Activated CD4-positive, alpha-beta T cell treated with anti-CD3 and anti-CD28 coated beads, Interleukin-2, amount 50 U/mL, for 24 hours (primary cell): ENCODE results near the gene MPZL1.

Experiments
- DNase-seq, 2 donors: peaks; one replicate each; pipeline ENCODE4 v3.0.0-alpha.2; 2020; ENCODE audit warnings: low read depth in 1 of 2, low spot score in 1 of 2

Gene MPZL1

GRCh38 chr1:167748906-167749305, 27.1 kb downstream of the MPZL1 start:
- no peak for DNase-seq

DNA sequence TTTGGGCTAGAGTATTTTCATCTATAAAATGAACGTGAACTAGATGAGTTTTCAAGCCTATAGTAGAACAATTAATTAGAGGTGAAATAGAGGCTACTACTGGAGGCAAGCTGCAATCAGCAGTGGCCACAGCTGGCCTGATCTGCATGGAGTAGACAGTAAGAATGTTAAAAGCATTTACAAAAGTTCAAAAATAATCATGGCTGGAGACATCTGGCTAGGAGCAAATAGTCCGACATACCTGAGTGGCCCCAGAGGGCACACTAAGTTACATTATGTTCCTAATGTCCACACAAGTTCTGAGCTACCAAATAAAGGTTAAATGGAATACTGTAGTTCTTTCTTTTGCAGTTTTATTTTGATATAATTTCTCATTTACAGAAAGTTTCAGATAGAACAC, 28.0 kb downstream of the MPZL1 start:
- DNase-seq: no peak

DNA sequence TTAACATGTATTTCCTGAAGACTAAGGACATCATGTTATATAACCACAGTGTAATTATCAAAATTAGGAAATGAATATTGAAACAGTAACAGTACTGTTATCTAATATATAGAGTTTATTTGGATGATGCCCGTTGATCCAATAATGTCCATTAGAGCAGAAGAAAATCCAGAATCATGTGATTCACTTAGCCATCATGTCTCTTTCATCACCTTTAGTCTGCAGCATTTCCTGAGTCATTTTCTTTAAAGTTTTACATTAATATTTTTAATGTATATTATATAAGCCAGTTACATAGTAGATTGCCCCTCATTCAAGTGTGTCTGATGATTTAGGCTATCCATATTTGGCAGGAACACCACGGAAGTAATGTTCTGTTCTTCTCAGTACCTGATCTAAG, 28.9 kb downstream of the MPZL1 start:
- no peak for DNase-seq

- no peak for DNase-seq
These were observed 29.9 kb downstream of the MPZL1 start for GRCh38 chr1:167751676-167752075.

GRCh38 chr1:167752219-167752985, 30.6 kb downstream of the MPZL1 start:
- DNase-seq: no peak

GRCh38 chr1:167755654-167756053, 33.9 kb downstream of the MPZL1 start:
- DNase-seq: no peak

DNA sequence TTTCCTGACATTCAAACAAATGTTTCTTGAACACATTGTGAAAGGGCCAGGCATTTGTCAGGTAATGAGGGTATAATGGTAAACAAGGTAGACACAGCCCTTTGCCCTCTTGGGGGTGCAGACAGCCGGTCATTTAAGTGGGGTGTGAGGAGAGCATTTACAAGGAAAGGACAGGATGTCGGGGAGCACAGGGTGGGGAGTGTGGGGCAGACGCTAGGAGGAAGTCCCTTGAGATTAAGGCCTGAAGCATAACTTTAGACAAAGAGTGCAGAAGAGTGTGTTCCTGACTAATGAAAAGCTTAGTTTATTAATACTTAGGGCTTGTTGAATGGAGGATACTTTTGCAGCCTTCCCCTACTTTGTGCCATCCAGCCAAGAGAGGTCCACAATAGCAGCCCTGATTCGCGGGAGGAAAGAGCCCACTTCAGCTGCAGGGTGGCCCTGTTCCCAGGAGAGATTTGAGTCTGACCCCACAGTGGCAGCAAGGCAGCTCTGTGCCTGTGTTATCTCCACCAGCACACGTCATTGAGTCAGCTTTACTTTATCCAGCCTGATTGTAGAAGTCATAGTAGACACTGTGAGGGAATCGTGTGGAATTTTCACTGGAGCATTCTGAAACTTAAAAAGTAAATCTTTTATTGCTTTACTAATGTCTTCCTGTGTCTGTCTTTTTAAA, 35.1 kb downstream of the MPZL1 start:
- no peak for DNase-seq

DNA sequence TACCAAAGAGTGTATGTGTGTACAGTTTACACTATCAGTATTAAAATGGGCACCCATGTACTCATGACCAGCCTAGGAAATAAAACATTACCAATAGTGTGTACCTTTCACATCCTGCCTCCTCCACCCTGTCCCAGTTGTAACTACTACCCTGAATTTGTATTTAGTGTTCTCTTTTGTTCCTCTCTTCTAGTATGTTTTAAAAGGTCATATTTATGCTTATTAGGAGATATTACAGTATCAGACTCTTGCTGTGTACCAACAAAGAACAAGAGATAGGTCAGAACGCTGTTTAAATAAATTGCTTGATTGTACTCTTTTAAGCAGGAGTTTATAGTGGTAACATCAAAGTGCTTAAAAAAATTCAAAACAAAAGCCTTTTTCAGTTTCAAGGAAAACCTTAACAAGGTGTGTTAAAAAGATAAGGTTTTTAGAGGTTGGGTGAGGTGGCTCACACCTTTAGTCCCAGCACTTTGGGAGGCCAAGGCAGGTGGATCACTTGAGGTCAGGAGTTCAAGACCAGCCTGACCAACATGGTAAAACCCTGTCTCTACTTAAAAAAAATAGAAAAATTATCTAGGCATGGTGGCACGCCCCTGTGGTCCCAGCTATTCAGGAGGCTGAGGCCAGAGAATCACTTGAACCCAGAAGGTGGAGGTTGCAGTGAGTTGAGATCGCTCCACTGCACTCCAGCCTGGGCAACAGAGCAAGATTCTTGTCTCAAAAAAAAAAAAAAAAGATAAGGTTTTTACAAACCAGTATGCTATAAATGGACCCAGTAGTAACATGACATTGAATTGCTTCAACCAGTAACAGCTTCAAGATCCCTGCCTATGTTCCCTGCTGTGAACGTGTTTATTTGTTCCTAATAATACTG, 35.9 kb downstream of the MPZL1 start:
- DNase-seq: no peak

GRCh38 chr1:167761400-167761799, 39.6 kb downstream of the MPZL1 start:
- no peak for DNase-seq

DNA sequence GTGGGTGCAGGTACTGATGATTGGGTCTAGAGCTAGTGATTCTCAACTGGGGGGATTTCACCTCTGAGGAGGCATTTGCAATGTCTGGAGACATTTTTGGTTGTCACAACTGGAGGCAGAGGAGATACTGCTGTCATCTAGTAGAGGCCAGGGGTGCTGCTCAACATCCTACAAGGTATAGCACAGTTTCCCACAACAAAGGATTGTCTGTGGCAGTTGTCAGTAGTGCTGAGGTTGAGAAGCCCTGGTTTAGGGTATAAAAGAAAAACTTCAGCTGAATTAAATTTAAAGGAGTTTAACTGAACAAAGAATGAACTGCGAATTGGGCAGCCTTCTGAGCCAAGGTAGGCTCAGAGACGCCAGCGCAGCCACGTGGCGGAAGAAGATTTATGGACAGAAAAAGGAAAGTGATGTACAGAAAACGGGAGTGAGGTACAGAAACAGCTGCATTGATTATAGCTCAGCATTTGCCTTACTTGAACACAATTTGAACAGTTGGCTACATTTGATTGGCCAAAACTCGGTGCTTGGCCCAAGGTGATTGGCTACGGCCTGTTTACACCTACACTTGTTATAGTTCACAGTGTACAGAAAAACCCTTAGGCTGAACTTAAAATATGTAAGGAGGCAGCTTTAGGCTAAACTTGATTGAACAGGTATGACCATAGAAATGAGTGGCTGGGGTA, 40.4 kb downstream of the MPZL1 start:
- DNase-seq: peak in 1 of 2 donors; percentile 5

DNA sequence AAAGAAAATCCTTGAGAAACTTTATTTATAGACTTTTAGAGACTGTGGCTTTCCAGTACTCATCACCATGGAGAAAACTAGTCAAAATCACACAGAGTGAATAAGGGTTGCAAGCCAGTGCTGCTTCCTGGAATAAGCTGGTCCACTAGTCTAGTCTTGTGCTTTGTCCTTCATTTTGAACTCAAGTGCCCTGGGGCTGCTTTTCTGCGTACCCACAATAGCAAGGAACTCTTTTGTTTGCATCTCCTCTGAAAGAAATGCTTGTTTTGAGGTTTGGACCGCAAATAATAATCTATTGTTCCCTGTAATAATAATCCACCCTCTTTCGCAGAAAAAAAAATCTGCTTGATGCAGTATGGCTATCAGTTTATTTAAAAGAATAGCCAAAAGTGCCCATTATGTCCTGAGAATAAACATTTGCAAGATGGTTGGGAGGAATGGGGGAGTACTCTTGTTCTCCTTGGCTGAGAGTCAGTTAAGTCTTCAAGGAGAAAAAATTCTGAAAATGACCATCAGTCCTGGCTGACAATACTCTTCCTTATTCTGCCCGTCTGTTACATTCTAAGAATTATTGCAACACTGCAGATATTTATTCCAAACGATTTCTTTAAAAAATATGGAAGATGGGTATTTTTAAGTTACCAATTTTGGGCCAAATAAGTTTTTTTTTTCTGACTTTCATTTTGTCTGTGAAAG, 41.9 kb downstream of the MPZL1 start:
- DNase-seq: no peak

DNA sequence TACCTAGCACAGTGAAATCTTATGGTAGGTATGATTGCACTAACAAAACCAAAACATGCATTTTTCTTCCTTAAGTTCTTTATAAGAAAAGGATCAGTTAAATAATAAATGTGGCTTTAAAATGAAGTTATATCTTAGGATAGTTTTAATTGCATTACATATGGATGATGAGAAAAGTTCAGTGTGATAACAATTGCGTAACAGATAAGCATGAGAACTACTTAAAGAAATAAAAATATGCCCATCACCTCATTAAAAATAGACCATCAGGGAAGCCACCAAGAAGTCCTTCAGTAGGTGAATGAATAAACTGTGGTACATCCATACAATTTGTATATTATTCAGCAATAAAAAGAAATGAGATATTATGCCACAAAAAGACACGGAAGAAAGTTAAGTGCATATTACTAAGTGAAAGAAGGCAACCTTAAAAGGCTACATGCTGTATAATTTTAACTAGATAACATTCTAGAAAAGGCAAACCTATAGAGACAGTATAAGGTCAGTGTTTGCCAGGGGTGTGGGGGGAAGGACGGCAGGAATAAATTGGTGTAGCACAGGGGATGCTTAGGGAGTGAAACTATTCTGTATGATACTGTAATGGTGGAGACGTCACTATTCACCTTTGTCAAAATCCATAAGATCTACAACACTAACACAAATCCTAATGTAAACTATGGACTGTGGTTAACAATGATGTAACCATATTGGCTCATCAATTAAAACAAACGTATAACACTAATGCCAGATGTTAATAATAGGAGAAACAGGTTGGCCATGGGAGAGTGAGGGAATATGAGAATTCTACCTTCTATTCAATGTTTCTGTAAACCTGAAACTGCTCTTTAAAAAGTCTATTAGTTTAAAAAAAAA, 42.9 kb downstream of the MPZL1 start:
- DNase-seq: no peak

GRCh38 chr1:167765496-167765895, 43.7 kb downstream of the MPZL1 start:
- no peak for DNase-seq

GRCh38 chr1:167766538-167766937, 44.8 kb downstream of the MPZL1 start:
- no peak for DNase-seq

DNA sequence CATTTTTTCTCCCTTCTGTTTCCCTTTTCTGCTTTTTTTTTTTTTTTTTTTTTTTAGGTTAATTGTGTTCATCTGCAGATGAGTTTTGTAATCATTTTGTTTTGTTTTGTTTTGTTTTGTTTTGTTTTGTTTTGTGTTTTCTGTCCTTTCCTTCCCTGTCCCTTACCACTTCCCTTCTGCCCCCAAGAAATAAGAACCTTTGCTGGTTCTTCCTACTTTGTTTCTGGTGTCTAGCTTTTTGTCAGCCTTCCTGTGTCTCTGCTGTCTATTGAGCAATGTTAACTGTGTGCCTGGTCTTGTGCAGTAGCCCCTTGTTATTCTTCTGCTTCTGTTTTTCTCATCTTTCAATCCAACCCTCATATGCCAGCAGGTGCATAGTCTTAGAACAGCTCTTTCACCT, 46.0 kb downstream of the MPZL1 start:
- no peak for DNase-seq

GRCh38 chr1:167770127-167770526, 48.3 kb downstream of the MPZL1 start:
- no peak for DNase-seq

DNA sequence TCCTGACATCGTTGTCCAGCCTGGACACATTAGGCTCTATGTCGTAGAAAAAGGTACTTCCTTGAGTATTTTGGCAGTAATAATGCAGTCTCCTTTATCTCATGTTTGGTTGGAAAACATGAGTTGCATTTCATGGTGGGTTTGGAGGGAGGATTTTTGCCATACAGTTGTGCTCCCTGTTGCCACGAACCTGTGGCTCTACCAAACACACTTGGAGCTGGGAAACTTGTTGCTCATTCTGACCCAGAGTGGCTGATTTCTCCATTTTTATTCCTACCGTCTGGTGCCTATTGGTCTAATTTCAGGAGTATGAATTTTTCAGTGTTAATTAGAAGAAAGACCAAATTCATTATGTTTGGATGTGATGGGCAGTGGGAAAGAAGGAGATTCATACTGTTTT, 50.7 kb downstream of the MPZL1 start:
- DNase-seq: no peak

- no peak for DNase-seq
These were observed 51.7 kb downstream of the MPZL1 start for GRCh38 chr1:167773516-167773915.

- no peak for DNase-seq
These were observed 52.9 kb downstream of the MPZL1 start for GRCh38 chr1:167774710-167775109.

- DNase-seq: no peak
These were observed 53.4 kb downstream of the MPZL1 start for GRCh38 chr1:167775178-167775577.
